ENCODE data around the gene POLR3A. TPM values are rescaled to one million over a fixed set of nuclear protein-coding genes. Genes with fewer than 3 reads are reported as not detected.

Gene POLR3A
- total RNA-seq, 1 experiment from 2014 or later: 38.0 TPM

DNA sequence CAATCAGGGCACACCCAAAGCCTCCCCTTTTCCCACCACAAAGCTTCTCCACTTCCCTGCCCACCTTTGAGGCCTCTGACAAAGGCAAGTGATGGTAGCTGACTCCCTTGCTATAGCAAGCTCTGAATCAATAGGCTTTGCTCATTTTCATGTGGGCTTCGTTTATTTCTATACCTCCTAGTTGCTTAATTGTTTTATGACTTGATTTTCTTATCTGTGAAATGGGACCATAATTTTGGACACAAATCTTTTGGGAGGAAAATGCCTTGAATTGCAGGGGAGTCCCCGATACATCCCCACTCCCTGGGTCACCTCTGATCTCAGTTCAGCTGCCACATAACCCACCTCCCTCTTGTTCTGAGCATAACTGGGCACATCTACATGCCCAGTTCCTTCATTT, 89.1 kb downstream of the POLR3A start:
- no peak overlapping the region for H2AFZ ChIP-seq (ENCODE audit: low read length)
- H2BK15ac ChIP-seq (ENCODE audit: low read depth, low read length): no peak overlapping the region
- H3K9me3 ChIP-seq (ENCODE audit: control insufficient read depth, low read depth, low read length): no peaks in the 10 kb centered on the region
- no peak overlapping the region for H4K5ac ChIP-seq (ENCODE audit: insufficient read length, low read depth, low read length)
- no peak overlapping the region for H2BK5ac ChIP-seq (ENCODE audit: insufficient read length, low read length)
- H4K20me1 ChIP-seq (ENCODE audit: control insufficient read depth, insufficient read depth, insufficient read length): no peaks in the 10 kb centered on the region
- no peak overlapping the region for H3K27ac ChIP-seq (ENCODE audit: insufficient read length, low read depth, low read length)
- Mint-ChIP-seq H3K4me3 (no peak overlapping the region), H3K36me3 (ENCODE audit: insufficient read depth in 1 of 3, low read depth in 3 of 3) (no peaks in the 10 kb centered on the region; a peak in 1 of 7 replicates), H3K27me3 (ENCODE audit: low read depth) (peaks cover 1% of the 10 kb centered on the region), H3K9me3 (no peaks in the 10 kb centered on the region; a peak in 1 of 5 replicates), H3K4me1 (peaks cover 26 to 37% of the 10 kb centered on the region in 2 experiments), H3K27ac (0 out of 7 replicates have a peak overlapping the region, but pooled peaks of 1 of the 3 experiments have one; percentile 32)
- TF ChIP-seq, protein P1, sequence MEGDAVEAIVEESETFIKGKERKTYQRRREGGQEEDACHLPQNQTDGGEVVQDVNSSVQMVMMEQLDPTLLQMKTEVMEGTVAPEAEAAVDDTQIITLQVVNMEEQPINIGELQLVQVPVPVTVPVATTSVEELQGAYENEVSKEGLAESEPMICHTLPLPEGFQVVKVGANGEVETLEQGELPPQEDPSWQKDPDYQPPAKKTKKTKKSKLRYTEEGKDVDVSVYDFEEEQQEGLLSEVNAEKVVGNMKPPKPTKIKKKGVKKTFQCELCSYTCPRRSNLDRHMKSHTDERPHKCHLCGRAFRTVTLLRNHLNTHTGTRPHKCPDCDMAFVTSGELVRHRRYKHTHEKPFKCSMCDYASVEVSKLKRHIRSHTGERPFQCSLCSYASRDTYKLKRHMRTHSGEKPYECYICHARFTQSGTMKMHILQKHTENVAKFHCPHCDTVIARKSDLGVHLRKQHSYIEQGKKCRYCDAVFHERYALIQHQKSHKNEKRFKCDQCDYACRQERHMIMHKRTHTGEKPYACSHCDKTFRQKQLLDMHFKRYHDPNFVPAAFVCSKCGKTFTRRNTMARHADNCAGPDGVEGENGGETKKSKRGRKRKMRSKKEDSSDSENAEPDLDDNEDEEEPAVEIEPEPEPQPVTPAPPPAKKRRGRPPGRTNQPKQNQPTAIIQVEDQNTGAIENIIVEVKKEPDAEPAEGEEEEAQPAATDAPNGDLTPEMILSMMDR (conservative IDR thresholded peaks at IDR 0.05): no peak
- no peak overlapping the region for H3K23ac ChIP-seq (ENCODE audit: insufficient read length, low read depth, low read length)
- H2BK12ac ChIP-seq (ENCODE audit: insufficient read length, low read depth, low read length): no peak overlapping the region
- no peak overlapping the region for H3K14ac ChIP-seq (ENCODE audit: insufficient read depth, low read length)
- no peak overlapping the region for H4K91ac ChIP-seq (ENCODE audit: insufficient read length, low read depth, low read length)
- H3K18ac ChIP-seq (ENCODE audit: insufficient read length, low read depth, low read length): no peak overlapping the region
- H3K79me2 ChIP-seq (ENCODE audit: insufficient read depth, low read length): no peaks in the 10 kb centered on the region
- H2BK20ac ChIP-seq (ENCODE audit: low read depth, low read length, poor library complexity, severe bottlenecking): no peak overlapping the region
- H3K79me1 ChIP-seq (ENCODE audit: insufficient read depth, low read depth, low read length, poor library complexity, severe bottlenecking): no peaks in the 10 kb centered on the region
- H3K23me2 ChIP-seq (ENCODE audit: insufficient read length, low read depth, low read length, poor library complexity, severe bottlenecking): no peaks in the 10 kb centered on the region
- no peak overlapping the region for H3K4ac ChIP-seq (ENCODE audit: low read depth, low read length)
- H3K4me1 ChIP-seq (ENCODE audit: insufficient read depth, low read length): 0 out of 2 replicates have a peak, but pooled peaks cover 2% of the 10 kb centered on the region
- no peak for DNase-seq
- no peak overlapping the region for H2BK120ac ChIP-seq (ENCODE audit: low read depth, low read length, poor library complexity, severe bottlenecking)
- no peak overlapping the region for H2AK5ac ChIP-seq (ENCODE audit: insufficient read length, low read length)
- H3K27me3 ChIP-seq (ENCODE audit: insufficient read depth, low read length): no peaks in the 10 kb centered on the region
- no peak overlapping the region for H3K4me2 ChIP-seq (ENCODE audit: insufficient read depth, insufficient read length, low read length)
- no peak overlapping the region for H3T11ph ChIP-seq (ENCODE audit: low read length)
- no CpG with 5 or more reads among the region's 2 CpGs for WGBS (ENCODE audit: extremely low coverage, insufficient read length, low lambda C conversion rate)
- H4K8ac ChIP-seq (replicated peaks; ENCODE audit: insufficient read length, low read depth, low read length): no peak overlapping the region
- H3K9ac ChIP-seq (ENCODE audit: extremely low read depth, insufficient read length, low read length): no peak overlapping the region
- no peak overlapping the region for H3K56ac ChIP-seq (ENCODE audit: insufficient read length, low read depth, low read length)
